Measurements from ENCODE around the gene CALHM1.

- TF ChIP-seq CTCF (conservative IDR thresholded peaks at IDR 0.05; ENCODE audit: low read depth, low read length) (no peak), EZH2 (IDR thresholded peaks at IDR 0.05; ENCODE audit: borderline replicate concordance, low read depth, low read length, poor library complexity, severe bottlenecking) (no peak)
These were observed 13.3 kb downstream of the CALHM1 start for GRCh38 chr10:103445366-103445765.

Measured in A673 (cell line).